Keratinocyte (primary cell): ENCODE results near the gene GJD3.

Experiments
- CTCF ChIP-seq, 3 experiments: IDR thresholded peaks in 1 of 3; conservative IDR thresholded peaks in 1 of 3; optimal IDR thresholded peaks in 1 of 3; 2 replicates in 2 of 3; 3 replicates in 1 of 3; pipeline versions ENCODE3 to v1.5.1; 2011; ENCODE audit warnings: low read length in 3 of 3, mild to moderate bottlenecking in 3 of 3, moderate library complexity in 2 of 3, control low read depth in 1 of 3, inconsistent platforms in 1 of 3; ENCODE audit not compliant: insufficient read depth in 2 of 3; ENCODE audit errors: extremely low read depth in 1 of 3
- EZH2 ChIP-seq: IDR thresholded peaks from one replicate; pipeline ENCODE4 v1.6.1; 2012; ENCODE audit warnings: inconsistent platforms, mild to moderate bottlenecking, low read length, moderate library complexity

- TF ChIP-seq CTCF (optimal IDR thresholded peaks at IDR 0.05 in 1 of 3, IDR thresholded peaks at IDR 0.05 in 1 of 3, conservative IDR thresholded peaks at IDR 0.05 in 1 of 3; ENCODE audit: extremely low read depth in 1 of 3, insufficient read depth in 2 of 3, low read length in 3 of 3): no peak
- TF ChIP-seq EZH2: no peak
Observed at GRCh38 chr17:40321961-40322357, 42.6 kb downstream of the GJD3 start.
